ENCODE measurements around the gene PRR5.

Gene PRR5

GRCh38 chr22:44773082-44773481, 71.1 kb downstream of the PRR5 start:
- no peak overlapping the region for H3K9ac ChIP-seq (ENCODE audit: low read depth, low read length)
- H3K9me3 ChIP-seq (ENCODE audit: insufficient read depth, low read depth, low read length), result no peaks in the 10 kb centered on the region
- no peak overlapping the region for H3K27ac ChIP-seq (ENCODE audit: low read length)
- H3K36me3 ChIP-seq (ENCODE audit: insufficient read depth, low read depth, low read length), result no peaks in the 10 kb centered on the region
- H3K27me3 ChIP-seq (ENCODE audit: insufficient read depth, low read length), result no peaks in the 10 kb centered on the region
- H3K4me3 ChIP-seq (ENCODE audit: low read length), result no peak overlapping the region
- H3K4me1 ChIP-seq (ENCODE audit: insufficient read depth, low read length), result no peaks in the 10 kb centered on the region

GRCh38 chr22:44775862-44776261, 73.9 kb downstream of the PRR5 start:
- Histone ChIP-seq H3K27ac (ENCODE audit: low read length) (no peak overlapping the region), H3K27me3 (ENCODE audit: insufficient read depth, low read length) (no peaks in the 10 kb centered on the region), H3K9ac (ENCODE audit: low read depth, low read length) (no peak overlapping the region), H3K4me1 (ENCODE audit: insufficient read depth, low read length) (no peaks in the 10 kb centered on the region), H3K9me3 (ENCODE audit: insufficient read depth, low read depth, low read length) (no peaks in the 10 kb centered on the region), H3K4me3 (ENCODE audit: low read length) (no peak overlapping the region), H3K36me3 (ENCODE audit: insufficient read depth, low read depth, low read length) (no peaks in the 10 kb centered on the region)

GRCh38 chr22:44776605-44777363, 74.8 kb downstream of the PRR5 start:
- H3K9me3 ChIP-seq (ENCODE audit: insufficient read depth, low read depth, low read length), result no peaks in the 10 kb centered on the region
- H3K36me3 ChIP-seq (ENCODE audit: insufficient read depth, low read depth, low read length), result no peaks in the 10 kb centered on the region
- no peak overlapping the region for H3K9ac ChIP-seq (ENCODE audit: low read depth, low read length)
- H3K4me1 ChIP-seq (ENCODE audit: insufficient read depth, low read length), result no peaks in the 10 kb centered on the region
- no peak overlapping the region for H3K4me3 ChIP-seq (ENCODE audit: low read length)
- H3K27me3 ChIP-seq (ENCODE audit: insufficient read depth, low read length), result no peaks in the 10 kb centered on the region
- H3K27ac ChIP-seq (ENCODE audit: low read length), result no peak overlapping the region

- Histone ChIP-seq H3K27ac (ENCODE audit: low read length) (no peak overlapping the region), H3K36me3 (ENCODE audit: insufficient read depth, low read depth, low read length) (no peaks in the 10 kb centered on the region), H3K9ac (ENCODE audit: low read depth, low read length) (no peak overlapping the region), H3K4me3 (ENCODE audit: low read length) (no peak overlapping the region), H3K4me1 (ENCODE audit: insufficient read depth, low read length) (no peaks in the 10 kb centered on the region), H3K27me3 (ENCODE audit: insufficient read depth, low read length) (no peaks in the 10 kb centered on the region), H3K9me3 (ENCODE audit: insufficient read depth, low read depth, low read length) (no peaks in the 10 kb centered on the region)
Measured at GRCh38 chr22:44777364-44777755, 75.4 kb downstream of the PRR5 start.

- Histone ChIP-seq H3K27ac (ENCODE audit: low read length) (no peak overlapping the region), H3K9ac (ENCODE audit: low read depth, low read length) (no peak overlapping the region), H3K9me3 (ENCODE audit: insufficient read depth, low read depth, low read length) (no peaks in the 10 kb centered on the region), H3K27me3 (ENCODE audit: insufficient read depth, low read length) (no peaks in the 10 kb centered on the region), H3K36me3 (ENCODE audit: insufficient read depth, low read depth, low read length) (no peaks in the 10 kb centered on the region), H3K4me1 (ENCODE audit: insufficient read depth, low read length) (no peaks in the 10 kb centered on the region), H3K4me3 (ENCODE audit: low read length) (no peak overlapping the region)
Measured at GRCh38 chr22:44780876-44781449, 79.0 kb downstream of the PRR5 start.

- H3K4me3 ChIP-seq (ENCODE audit: low read length), result no peak overlapping the region
- no peak overlapping the region for H3K27ac ChIP-seq (ENCODE audit: low read length)
- peaks cover 11% of the 10 kb centered on the region for H3K36me3 ChIP-seq (ENCODE audit: insufficient read depth, low read depth, low read length)
- no peak overlapping the region for H3K9ac ChIP-seq (ENCODE audit: low read depth, low read length)
- H3K27me3 ChIP-seq (ENCODE audit: insufficient read depth, low read length), result no peaks in the 10 kb centered on the region
- H3K9me3 ChIP-seq (ENCODE audit: insufficient read depth, low read depth, low read length), result no peaks in the 10 kb centered on the region
- no peaks in the 10 kb centered on the region for H3K4me1 ChIP-seq (ENCODE audit: insufficient read depth, low read length)
Measured at GRCh38 chr22:44782363-44782963, 80.5 kb downstream of the PRR5 start.

- H3K36me3 ChIP-seq (ENCODE audit: insufficient read depth, low read depth, low read length), result peaks cover 14% of the 10 kb centered on the region
- H3K9me3 ChIP-seq (ENCODE audit: insufficient read depth, low read depth, low read length), result no peaks in the 10 kb centered on the region
- no peak overlapping the region for H3K4me3 ChIP-seq (ENCODE audit: low read length)
- H3K9ac ChIP-seq (ENCODE audit: low read depth, low read length), result no peak overlapping the region
- H3K4me1 ChIP-seq (ENCODE audit: insufficient read depth, low read length), result no peaks in the 10 kb centered on the region
- no peaks in the 10 kb centered on the region for H3K27me3 ChIP-seq (ENCODE audit: insufficient read depth, low read length)
- no peak overlapping the region for H3K27ac ChIP-seq (ENCODE audit: low read length)
Measured at GRCh38 chr22:44783091-44783490, 81.1 kb downstream of the PRR5 start.

GRCh38 chr22:44783581-44783980, 81.6 kb downstream of the PRR5 start:
- H3K9ac ChIP-seq (ENCODE audit: low read depth, low read length), result no peak overlapping the region
- no peak overlapping the region for H3K27ac ChIP-seq (ENCODE audit: low read length)
- H3K36me3 ChIP-seq (ENCODE audit: insufficient read depth, low read depth, low read length), result peaks cover 14% of the 10 kb centered on the region
- no peaks in the 10 kb centered on the region for H3K4me1 ChIP-seq (ENCODE audit: insufficient read depth, low read length)
- no peaks in the 10 kb centered on the region for H3K9me3 ChIP-seq (ENCODE audit: insufficient read depth, low read depth, low read length)
- H3K4me3 ChIP-seq (ENCODE audit: low read length), result no peak overlapping the region
- no peaks in the 10 kb centered on the region for H3K27me3 ChIP-seq (ENCODE audit: insufficient read depth, low read length)

- Histone ChIP-seq H3K27ac (ENCODE audit: low read length) (no peak overlapping the region), H3K27me3 (ENCODE audit: insufficient read depth, low read length) (no peaks in the 10 kb centered on the region), H3K9ac (ENCODE audit: low read depth, low read length) (no peak overlapping the region), H3K36me3 (ENCODE audit: insufficient read depth, low read depth, low read length) (peaks cover 14% of the 10 kb centered on the region), H3K4me3 (ENCODE audit: low read length) (no peak overlapping the region), H3K9me3 (ENCODE audit: insufficient read depth, low read depth, low read length) (no peaks in the 10 kb centered on the region), H3K4me1 (ENCODE audit: insufficient read depth, low read length) (no peaks in the 10 kb centered on the region)
Measured at GRCh38 chr22:44786136-44786535, 84.1 kb downstream of the PRR5 start.

GRCh38 chr22:44786610-44787009, 84.6 kb downstream of the PRR5 start:
- Histone ChIP-seq H3K9ac (ENCODE audit: low read depth, low read length) (no peak overlapping the region), H3K36me3 (ENCODE audit: insufficient read depth, low read depth, low read length) (peaks cover 14% of the 10 kb centered on the region), H3K4me3 (ENCODE audit: low read length) (no peak overlapping the region), H3K9me3 (ENCODE audit: insufficient read depth, low read depth, low read length) (no peaks in the 10 kb centered on the region), H3K27ac (ENCODE audit: low read length) (no peak overlapping the region), H3K27me3 (ENCODE audit: insufficient read depth, low read length) (no peaks in the 10 kb centered on the region), H3K4me1 (ENCODE audit: insufficient read depth, low read length) (no peaks in the 10 kb centered on the region)
